Neural crest cell (in vitro differentiated cells): ENCODE measurements around the gene EARS2. TPM values are rescaled to one million over a fixed set of nuclear protein-coding genes. Genes with fewer than 3 reads are reported as not detected.
"Not testable (repeated sequence)": the region's sequence is repeated elsewhere in the genome, so short reads cannot be mapped to it uniquely, and the experiment has no call there.

Experiments
- DNase-seq: peaks from one replicate; pipeline ENCODE4 v3.0.0; 2021; ENCODE audit warnings: low read depth, mixed read lengths, low spot score
- H3K27ac Mint-ChIP-seq: one replicate; pipeline ENCODE4 v1.8.0; 2021; ENCODE audit warnings: mild to moderate bottlenecking, mixed read lengths; ENCODE audit not compliant: unreplicated experiment
- H3K27me3 Mint-ChIP-seq: 2 replicates; pipeline ENCODE4 v1.8.0; 2021; ENCODE audit warnings: low read depth, mild to moderate bottlenecking, mixed read lengths
- H3K36me3 Mint-ChIP-seq: 2 replicates; pipeline ENCODE4 v1.8.0; 2021; ENCODE audit warnings: low read depth, mild to moderate bottlenecking, mixed read lengths
- H3K4me1 Mint-ChIP-seq: 2 replicates; pipeline ENCODE4 v1.8.0; 2021; ENCODE audit warnings: mixed read lengths
- H3K4me3 Mint-ChIP-seq: one replicate; pipeline ENCODE4 v1.8.0; 2021; ENCODE audit warnings: mild to moderate bottlenecking, mixed read lengths
- H3K9me3 Mint-ChIP-seq: 2 replicates; pipeline ENCODE4 v1.8.0; 2021; ENCODE audit warnings: mixed read lengths
- CTCF ChIP-seq: fragments of 200-600 bp; sonication (generic); conservative IDR thresholded peaks from 2 replicates; pipeline ENCODE4 v1.5.0; 2021; ENCODE audit warnings: antibody characterized with exemption, mild to moderate bottlenecking
- total RNA-seq: library from RNA; stranded (reverse); gene quantifications from 2 replicates; pipeline ENCODE4 v1.2.1, GENCODE V29; 2021

EARS2 gene
- total RNA-seq, 1 donor from 2014 or later, result 27.5 TPM

- no peak for DNase-seq
- Mint-ChIP-seq H3K9me3 (no peaks in the 10 kb centered on the region), H3K27ac (no peak overlapping the region), H3K4me3 (no peak overlapping the region), H3K4me1 (peaks cover 11% of the 10 kb centered on the region), H3K27me3 (no peaks in the 10 kb centered on the region), H3K36me3 (peaks cover 11% of the 10 kb centered on the region)
- no peak for TF ChIP-seq CTCF
These were observed 37.0 kb upstream of the EARS2 start for GRCh38 chr16:23594186-23594585.

- no peak overlapping the region for H3K4me3 Mint-ChIP-seq
- no peaks in the 10 kb centered on the region for H3K27me3 Mint-ChIP-seq
- TF ChIP-seq CTCF, result no peak
- no peak overlapping the region for H3K27ac Mint-ChIP-seq
- peaks cover 11% of the 10 kb centered on the region for H3K36me3 Mint-ChIP-seq
- H3K4me1 Mint-ChIP-seq, result peaks cover 7% of the 10 kb centered on the region
- no peaks in the 10 kb centered on the region for H3K9me3 Mint-ChIP-seq
- no peak for DNase-seq
These were observed 33.0 kb upstream of the EARS2 start for GRCh38 chr16:23590181-23590580.

- no peaks in the 10 kb centered on the region for H3K27me3 Mint-ChIP-seq
These were observed 30.6 kb upstream of the EARS2 start for GRCh38 chr16:23587726-23588125.

GRCh38 chr16:23584186-23585076 is 27.3 kb upstream of the EARS2 start:
- Mint-ChIP-seq H3K4me1 (no peaks in the 10 kb centered on the region), H3K4me3 (no peak overlapping the region), H3K36me3 (peaks cover 11% of the 10 kb centered on the region), H3K9me3 (no peaks in the 10 kb centered on the region), H3K27me3 (no peaks in the 10 kb centered on the region), H3K27ac (peak overlapping the region; percentile 25)
- no peak for TF ChIP-seq CTCF
- DNase-seq, result no peak

More at GRCh38 chr16:23587726-23588125, 30.6 kb upstream of the EARS2 start:
- Mint-ChIP-seq H3K27ac (peak overlapping the region; percentile 50), H3K9me3 (no peaks in the 10 kb centered on the region), H3K4me1 (peaks cover 4% of the 10 kb centered on the region), H3K36me3 (peaks cover 15% of the 10 kb centered on the region), H3K4me3 (no peak overlapping the region)
- no peak for DNase-seq
- no peak for TF ChIP-seq CTCF

- not testable (repeated sequence) for H3K9me3 Mint-ChIP-seq, H3K4me3 Mint-ChIP-seq, H3K4me1 Mint-ChIP-seq, H3K27me3 Mint-ChIP-seq, H3K36me3 Mint-ChIP-seq, H3K27ac Mint-ChIP-seq, DNase-seq
These were observed 26.1 kb upstream of the EARS2 start for GRCh38 chr16:23583271-23583670.

GRCh38 chr16:23581764-23582163 is 24.6 kb upstream of the EARS2 start:
- H3K27me3 Mint-ChIP-seq, result no peaks in the 10 kb centered on the region
- no peaks in the 10 kb centered on the region for H3K9me3 Mint-ChIP-seq
- no peak overlapping the region for H3K27ac Mint-ChIP-seq
- H3K4me3 Mint-ChIP-seq, result no peak overlapping the region
- no peaks in the 10 kb centered on the region for H3K4me1 Mint-ChIP-seq
- TF ChIP-seq CTCF, result no peak
- no peak for DNase-seq
- H3K36me3 Mint-ChIP-seq, result peaks cover 10% of the 10 kb centered on the region
